Measurements from ENCODE around the gene KLHL6.

DNA sequence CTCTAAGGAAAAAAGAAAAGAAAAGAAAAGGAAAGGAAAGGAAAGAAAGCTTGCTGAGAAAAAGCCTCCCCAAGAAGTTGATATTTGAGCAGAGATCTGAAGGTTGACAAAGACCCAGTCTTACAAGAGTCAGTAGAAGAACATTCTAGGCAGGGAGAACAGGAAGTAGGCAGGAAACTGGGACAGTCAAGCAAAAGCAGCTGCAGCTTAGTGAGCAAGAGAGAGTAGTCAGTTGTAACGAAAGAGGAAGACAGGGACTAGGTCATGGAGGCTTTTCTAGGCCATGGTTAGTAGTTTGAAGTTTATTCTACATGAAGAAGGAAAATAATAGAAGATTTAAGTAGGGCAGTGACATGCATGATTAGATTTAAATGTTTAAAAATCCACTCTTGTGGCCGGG is 31.8 kb upstream of the KLHL6 start:
- no peak for TF ChIP-seq ATF1 (CRISPR knock-in tag; IDR thresholded peaks at IDR 0.05)
- TF ChIP-seq, protein P1, sequence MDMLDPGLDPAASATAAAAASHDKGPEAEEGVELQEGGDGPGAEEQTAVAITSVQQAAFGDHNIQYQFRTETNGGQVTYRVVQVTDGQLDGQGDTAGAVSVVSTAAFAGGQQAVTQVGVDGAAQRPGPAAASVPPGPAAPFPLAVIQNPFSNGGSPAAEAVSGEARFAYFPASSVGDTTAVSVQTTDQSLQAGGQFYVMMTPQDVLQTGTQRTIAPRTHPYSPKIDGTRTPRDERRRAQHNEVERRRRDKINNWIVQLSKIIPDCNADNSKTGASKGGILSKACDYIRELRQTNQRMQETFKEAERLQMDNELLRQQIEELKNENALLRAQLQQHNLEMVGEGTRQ (CRISPR knock-in tag; IDR thresholded peaks at IDR 0.05), result no peak
- TF ChIP-seq, protein P2, sequence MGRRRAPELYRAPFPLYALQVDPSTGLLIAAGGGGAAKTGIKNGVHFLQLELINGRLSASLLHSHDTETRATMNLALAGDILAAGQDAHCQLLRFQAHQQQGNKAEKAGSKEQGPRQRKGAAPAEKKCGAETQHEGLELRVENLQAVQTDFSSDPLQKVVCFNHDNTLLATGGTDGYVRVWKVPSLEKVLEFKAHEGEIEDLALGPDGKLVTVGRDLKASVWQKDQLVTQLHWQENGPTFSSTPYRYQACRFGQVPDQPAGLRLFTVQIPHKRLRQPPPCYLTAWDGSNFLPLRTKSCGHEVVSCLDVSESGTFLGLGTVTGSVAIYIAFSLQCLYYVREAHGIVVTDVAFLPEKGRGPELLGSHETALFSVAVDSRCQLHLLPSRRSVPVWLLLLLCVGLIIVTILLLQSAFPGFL (CRISPR knock-in tag; IDR thresholded peaks at IDR 0.05; ENCODE audit: borderline replicate concordance), result no peak
